A549 (cell line): ENCODE results near the gene RHBDF2. TPM values are rescaled to one million over a fixed set of nuclear protein-coding genes. Genes with fewer than 3 reads are reported as not detected.

ENCODE experiments used
- ATAC-seq, 2 experiments: fragments of 200-7000 bp in 1 of 2; fragments of >200 bp in 1 of 2; cut with Nextera tagmentation in 1 of 2; cut with Tn5 transposase in 1 of 2; 3 replicates each; pipeline versions ENCODE4 v1.8.0 to v1.9.1; 2018 to 2020; ENCODE audit warnings: mild to moderate bottlenecking in 1 of 2, moderate library complexity in 1 of 2
- CTCF ChIA-PET: fragments of 300-600 bp; sonication (Branson Sonifier 250); formaldehyde crosslinking; extraction: SDS; loops from one replicate; lab custom pipeline; 2021; ENCODE audit warnings: antibody characterized with exemption, inconsistent platforms; lab: Yijun Ruan, JAX
- POLR2A ChIA-PET: fragments of 350-600 bp; formaldehyde crosslinking; extraction: SDS; loops from one replicate; lab custom pipeline; 2021; ENCODE audit warnings: antibody characterized with exemption, inconsistent platforms; lab: Yijun Ruan, JAX
- DNase-seq, 2 experiments: peaks; one replicate each; pipeline versions ENCODE4 v3.0.0 to v3.0.0-alpha.2; 2011 to 2016; ENCODE audit warnings: low read depth in 1 of 2, low spot score in 1 of 2
- FAIRE-seq: peaks from 2 replicates; lab custom pipeline; 2011; peaks lifted over from hg19 to GRCh38; lab: Jason Lieb, UNC
- H3K27ac ChIP-seq, 2 experiments: fragments of >200 bp; sonication (Bioruptor Twin); formaldehyde crosslinking; 3 replicates each; pipeline ENCODE4 v1.5.1; 2016 to 2017
- H3K4me1 ChIP-seq: fragments of >200 bp; sonication (Bioruptor Twin); formaldehyde crosslinking; 3 replicates; pipeline ENCODE4 v1.6.1; 2016
- H3K4me2 ChIP-seq: fragments of >200 bp; sonication (Bioruptor Twin); formaldehyde crosslinking; 3 replicates; pipeline ENCODE4 v1.6.1; 2016
- H3K4me3 ChIP-seq: fragments of >200 bp; sonication (Bioruptor Twin); formaldehyde crosslinking; 3 replicates; pipeline ENCODE4 v1.5.1; 2016
- H3K9me3 ChIP-seq: fragments of >200 bp; sonication (Bioruptor Twin); formaldehyde crosslinking; 3 replicates; pipeline ENCODE4 v1.6.1; 2016
- BHLHE40 ChIP-seq: IDR thresholded peaks from 2 replicates; pipeline ENCODE4 v1.6.1; 2012; ENCODE audit warnings: low read depth, low read length, inconsistent platforms
- EHMT2 ChIP-seq: fragments of 200-600 bp; sonication (generic); IDR thresholded peaks from 2 replicates; pipeline ENCODE4 v1.6.1; 2016; ENCODE audit warnings: antibody characterized with exemption, low read depth, mild to moderate bottlenecking, moderate library complexity
- EP300 ChIP-seq, 2 experiments: fragments of >200 bp; sonication (Bioruptor Twin); formaldehyde crosslinking; IDR thresholded peaks; 2 replicates in 1 of 2; 3 replicates in 1 of 2; pipeline ENCODE4 v1.6.1; 2016 to 2017
- FOSL2 ChIP-seq, 2 experiments: fragments of 450-650 bp in 1 of 2; fragments of >200 bp in 1 of 2; sonication (Bioruptor Twin) in 1 of 2; formaldehyde crosslinking; IDR thresholded peaks; 2 replicates each; pipeline versions ENCODE4 v1.5.0 to v1.6.1; 2016 to 2020; ENCODE audit warnings: mild to moderate bottlenecking in 1 of 2, moderate library complexity in 1 of 2
- JUNB ChIP-seq: fragments of >200 bp; sonication (Bioruptor Twin); formaldehyde crosslinking; IDR thresholded peaks from 2 replicates; pipeline ENCODE4 v1.6.1; 2016
- MAFK ChIP-seq: fragments of 450-650 bp; IDR thresholded peaks from 2 replicates; pipeline ENCODE4 v1.6.1; 2014; ENCODE audit not compliant: partially characterized antibody
- MAX ChIP-seq: IDR thresholded peaks from 2 replicates; pipeline ENCODE4 v1.6.1; 2012
- PBX3 ChIP-seq: IDR thresholded peaks from 2 replicates; pipeline ENCODE4 v1.6.1; 2012
- PHF8 ChIP-seq: fragments of 200-600 bp; sonication (generic); IDR thresholded peaks from 2 replicates; pipeline ENCODE4 v1.6.1; 2016; ENCODE audit warnings: low read depth, mild to moderate bottlenecking, antibody characterized with exemption, moderate library complexity, borderline replicate concordance
- RCOR1 ChIP-seq: fragments of 150-350 bp; IDR thresholded peaks from 2 replicates; pipeline ENCODE4 v1.6.1; 2014; ENCODE audit warnings: antibody characterized with exemption, low read length, low read depth
- REST ChIP-seq: fragments of 200-600 bp; sonication (generic); IDR thresholded peaks from 2 replicates; pipeline ENCODE4 v1.6.1; 2016; ENCODE audit warnings: antibody characterized with exemption, mild to moderate bottlenecking, moderate library complexity
- SMC3 ChIP-seq: fragments of >200 bp; sonication (Bioruptor Twin); formaldehyde crosslinking; IDR thresholded peaks from 3 replicates; pipeline ENCODE4 v1.6.1; 2018; ENCODE audit warnings: inconsistent platforms
- TFCP2L1 ChIP-seq: fragments of 250-450 bp; sonication (Bioruptor Pico); IDR thresholded peaks from 2 replicates; pipeline ENCODE4 v1.5.0; 2021; ENCODE audit warnings: mild to moderate bottlenecking
- TP53 ChIP-seq: fragments of 250-450 bp; sonication (Bioruptor Pico); IDR thresholded peaks from 2 replicates; pipeline ENCODE4 v1.5.0; 2021; ENCODE audit warnings: mild to moderate bottlenecking, moderate library complexity
- WGBS: methylation state at CpG from one replicate; pipeline ENCODE4 v1.1.6; 2017; ENCODE audit errors: missing lambda C conversion rate; 5-methylcytosine and 5-hydroxymethylcytosine counted together
- polyA plus RNA-seq, 4 experiments: library from polyadenylated mRNA; depleted of rRNA in 3 of 4; stranded (reverse); fragments of >200 nt; fragmentation: RNase III in 1 of 4; extraction: RNeasy Plus Mini Kit Qiagen cat#74134 plus additional on column Dnase treatment in 1 of 4; gene quantifications; 2 replicates in 3 of 4; 3 replicates in 1 of 4; pipeline ENCODE4 v1.2.3, GENCODE V29; 2011 to 2017

RHBDF2 gene
- polyA plus RNA-seq, 2 of the 4 experiments (the other 2 are of a cell fraction) = 14.0 to 42.9 TPM

GRCh38 chr17:76441686-76442340 is 59.4 kb downstream of the RHBDF2 start:
- Histone ChIP-seq H3K27ac (no peak overlapping the region; a peak in 1 of 6 replicates), H3K4me2 (no peak overlapping the region), H3K4me3 (no peak overlapping the region), H3K4me1 (peaks cover 65% of the 10 kb centered on the region), H3K9me3 (no peaks in the 10 kb centered on the region)
- 91% methylated on average over 13 of the region's 13 CpGs for WGBS
- ChIA-PET CTCF (interaction anchor here (0.6 to 41.7 kb wide), 5 partner anchors 17 to 217 kb away, joined by 3 to 1994 read pairs (median 99); partner anchors contain the start of genes AANAT and RHBDF2), POLR2A (no interaction called here)
- ATAC-seq = no peak
- FAIRE-seq = no peak
- DNase-seq = no peak
- TF ChIP-seq EP300 (IDR thresholded peaks at IDR 0.05) (no peak), REST (no peak), PHF8 (no peak), TFCP2L1 (CRISPR knock-in tag) (no peak)

GRCh38 chr17:76440751-76441362 is 60.4 kb downstream of the RHBDF2 start:
- Histone ChIP-seq H3K9me3 (no peaks in the 10 kb centered on the region), H3K4me3 (no peak overlapping the region), H3K4me2 (no peak overlapping the region)
- no peak for ATAC-seq
- CTCF ChIA-PET = interaction anchor here (0.8 to 35.0 kb wide), 3 partner anchors 18 to 241 kb away, joined by 3 to 1107 read pairs (median 26); no protein-coding TSS in a partner anchor
- DNase-seq = no peak
- no peak for TF ChIP-seq FOSL2 (IDR thresholded peaks at IDR 0.05)
- no peak for TF ChIP-seq FOSL2 (CRISPR knock-in tag; IDR thresholded peaks at IDR 0.05)
- peak; percentile 86 for TF ChIP-seq MAFK
- TF ChIP-seq, all 56 proteins: peak for 1
- peak overlapping the region in 1 of 2 experiments; percentile 20; a peak in 2 of 6 replicates for H3K27ac ChIP-seq
- POLR2A ChIA-PET = no interaction called here
- peaks cover 57% of the 10 kb centered on the region for H3K4me1 ChIP-seq
- WGBS = 78% methylated on average over 2 of the region's 2 CpGs
- FAIRE-seq = no peak

- POLR2A ChIA-PET = no interaction called here
- no peak overlapping the region for H3K4me2 ChIP-seq
- no peak for DNase-seq
- no peak overlapping the region for H3K27ac ChIP-seq
- CTCF ChIA-PET = interaction anchor here (0.9 to 35.0 kb wide), 6 partner anchors 9 to 84 kb away, joined by 3 to 1107 read pairs (median 7); no protein-coding TSS in a partner anchor
- TF ChIP-seq PBX3 (no peak), BHLHE40 (no peak), JUNB (no peak), TP53 (CRISPR knock-in tag) (no peak)
- no peak for ATAC-seq
- 90% methylated on average over 6 of the region's 6 CpGs for WGBS
- peaks cover 43% of the 10 kb centered on the region for H3K4me1 ChIP-seq
- no peaks in the 10 kb centered on the region for H3K9me3 ChIP-seq
- no peak for FAIRE-seq
- no peak overlapping the region for H3K4me3 ChIP-seq
Measured at GRCh38 chr17:76439314-76439928, 61.8 kb downstream of the RHBDF2 start.

- no peak for FAIRE-seq
- TF ChIP-seq EHMT2 = no peak
- no peak for TF ChIP-seq TP53 (CRISPR knock-in tag)
- TF ChIP-seq MAX = no peak
- no peak for TF ChIP-seq SMC3
- no peak for TF ChIP-seq RCOR1
- TF ChIP-seq, all 56 proteins: peak for 0
- POLR2A ChIA-PET = no interaction called here
Measured at GRCh38 chr17:76438906-76439305, 62.3 kb downstream of the RHBDF2 start.

More at GRCh38 chr17:76438906-76439305, 62.3 kb downstream of the RHBDF2 start:
- Histone ChIP-seq H3K9me3 (no peaks in the 10 kb centered on the region), H3K4me2 (no peak overlapping the region), H3K4me3 (no peak overlapping the region), H3K27ac (no peak overlapping the region), H3K4me1 (peaks cover 38% of the 10 kb centered on the region)
- 79% methylated on average over 9 of the region's 9 CpGs for WGBS
- CTCF ChIA-PET = interaction anchor here (0.5 to 35.0 kb wide), 9 partner anchors 10 to 218 kb away, joined by 3 to 1107 read pairs (median 4); no protein-coding TSS in a partner anchor
- DNase-seq (no peak), ATAC-seq (no peak)
